Ishikawa (cell line): ENCODE results near the gene CDCA3.

ENCODE experiments used
- CEBPB ChIP-seq: IDR thresholded peaks from 2 replicates; pipeline ENCODE4 v1.6.1; 2012
- FOXM1 ChIP-seq: IDR thresholded peaks from 2 replicates; pipeline ENCODE4 v1.6.1; 2012; ENCODE audit warnings: low read depth, borderline replicate concordance
- MAX ChIP-seq: IDR thresholded peaks from 2 replicates; pipeline ENCODE4 v1.6.1; 2012
- NFIC ChIP-seq: IDR thresholded peaks from 2 replicates; pipeline ENCODE4 v1.6.1; 2012
- REST ChIP-seq: IDR thresholded peaks from 2 replicates; pipeline ENCODE4 v1.6.1; 2012; ENCODE audit warnings: low read depth, mild to moderate bottlenecking
- TAF1 ChIP-seq: IDR thresholded peaks from 2 replicates; pipeline ENCODE4 v1.6.1; 2012; ENCODE audit warnings: low read depth, mild to moderate bottlenecking
- TCF12 ChIP-seq: IDR thresholded peaks from 2 replicates; pipeline ENCODE4 v1.6.1; 2012; ENCODE audit warnings: low read depth
- USF1 ChIP-seq: IDR thresholded peaks from 2 replicates; pipeline ENCODE4 v1.6.1; 2012

GRCh38 chr12:6899837-6900519, 48.9 kb upstream of the CDCA3 start:
- no peak for TF ChIP-seq TCF12
- TF ChIP-seq MAX = peak; percentile 36; the same call in 1 of the 2 replicates
- no peak for TF ChIP-seq USF1
- no peak for TF ChIP-seq FOXM1
- no peak for TF ChIP-seq TAF1
- no peak for TF ChIP-seq REST
- TF ChIP-seq NFIC = peak; percentile 9; the same call in 1 of the 2 replicates
- TF ChIP-seq CEBPB = no peak
